K562 (cell line): Measurements from ENCODE around the gene TRPM6. TPM values are rescaled to one million over a fixed set of nuclear protein-coding genes. Genes with fewer than 3 reads are reported as not detected.

Experiments used
- ATAC-seq: fragments of 200-7000 bp; cut with Tn5 transposase; 3 replicates; pipeline ENCODE4 v1.9.1; 2020; ENCODE audit warnings: moderate library complexity
- BruUV-seq: library from RNA; stranded (reverse); fragments of 400-500 nt; replicated peaks from 2 replicates; lab custom pipeline; 2021; lab: Mats Ljungman, UMichigan
- CTCF ChIA-PET: fragments of 300-600 bp; formaldehyde crosslinking; extraction: SDS; loops from one replicate; lab custom pipeline; 2021; ENCODE audit warnings: low intra/inter-chr PET ratio; lab: Yijun Ruan, JAX
- POLR2A ChIA-PET: fragments of 300-600, 350-650 bp; sonication (Branson Sonifier 250); formaldehyde crosslinking; extraction: SDS; loops from one replicate; lab custom pipeline; 2021; ENCODE audit warnings: antibody characterized with exemption, inconsistent platforms; lab: Yijun Ruan, JAX
- DNase-seq, 4 experiments: peaks; one replicate each; pipeline versions ENCODE4 v3.0.0 to v3.0.0-alpha.2; 2011 to 2018; ENCODE audit warnings: low spot score in 3 of 4, mixed read lengths in 3 of 4; ENCODE audit errors: extremely low read depth in 1 of 4
- FAIRE-seq: peaks from 2 replicates; lab custom pipeline; 2011; peaks lifted over from hg19 to GRCh38; lab: Jason Lieb, UNC
- H2AFZ ChIP-seq: 2 replicates; pipeline ENCODE4 v1.6.0; 2011; ENCODE audit warnings: low read depth, low read length, control low read depth, inconsistent platforms
- H3K27ac ChIP-seq: fragments of 200-600 bp; 3 replicates; pipeline ENCODE4 v1.8.0; 2011; ENCODE audit warnings: low read depth, mild to moderate bottlenecking, control low read depth, inconsistent platforms, low read length, moderate library complexity, mixed read lengths; ENCODE audit errors: extremely low read depth
- H3K27me3 ChIP-seq, 2 experiments: fragments of 300-600 bp in 1 of 2; 2 replicates in 1 of 2; 3 replicates in 1 of 2; pipeline versions ENCODE4 v1.6.0 to v1.8.0; 2011; ENCODE audit warnings: inconsistent platforms in 2 of 2, low read length in 2 of 2, mild to moderate bottlenecking in 1 of 2, mixed read lengths in 1 of 2, moderate library complexity in 1 of 2; ENCODE audit not compliant: control insufficient read depth in 2 of 2, insufficient read depth in 2 of 2
- H3K36me3 ChIP-seq: fragments of 300-600 bp; 3 replicates; pipeline ENCODE4 v1.8.0; 2011; ENCODE audit warnings: mild to moderate bottlenecking, low read length, inconsistent platforms; ENCODE audit not compliant: control insufficient read depth, insufficient read depth
- H3K4me1 ChIP-seq, 2 experiments: fragments of 200-600 bp in 1 of 2; replicated peaks in 1 of 2; 2 replicates in 1 of 2; 3 replicates in 1 of 2; pipeline versions ENCODE4 v1.5.1 to v1.8.0; 2011; ENCODE audit warnings: inconsistent platforms in 2 of 2, low read length in 2 of 2, mild to moderate bottlenecking in 1 of 2, mixed read lengths in 1 of 2, moderate library complexity in 1 of 2; ENCODE audit not compliant: control insufficient read depth in 2 of 2, insufficient read depth in 2 of 2
- H3K4me2 ChIP-seq: 2 replicates; pipeline ENCODE4 v1.6.1; 2011; ENCODE audit warnings: low read length, control low read depth, inconsistent platforms, mixed read lengths; ENCODE audit not compliant: insufficient read depth
- H3K4me3 ChIP-seq: fragments of 200-600 bp; sonication (generic), shearing (Covaris generic); 2 replicates; pipeline ENCODE4 v1.5.1; 2016; ENCODE audit warnings: control low read depth, inconsistent platforms
- H3K79me2 ChIP-seq: fragments of 200-600 bp; 3 replicates; pipeline ENCODE4 v1.8.0; 2011; ENCODE audit warnings: low read length, inconsistent platforms; ENCODE audit not compliant: control insufficient read depth, insufficient read depth
- H3K9ac ChIP-seq, 2 experiments: 2 replicates each; pipeline versions ENCODE4 v1.6.0 to v1.6.1; 2011; ENCODE audit warnings: low read depth in 2 of 2, low read length in 2 of 2, control low read depth in 1 of 2, inconsistent platforms in 1 of 2, mild to moderate bottlenecking in 1 of 2, mixed read lengths in 1 of 2; ENCODE audit not compliant: insufficient read depth in 1 of 2
- H3K9me1 ChIP-seq: one replicate; pipeline ENCODE4 v1.6.0; 2011; ENCODE audit warnings: inconsistent platforms, mild to moderate bottlenecking, low read length, moderate library complexity; ENCODE audit not compliant: control insufficient read depth, insufficient read depth
- H3K9me3 ChIP-seq: replicated peaks from 2 replicates; pipeline ENCODE4 v1.5.1; 2011; ENCODE audit warnings: low read depth, low read length, inconsistent platforms; ENCODE audit not compliant: control insufficient read depth, insufficient read depth
- H4K20me1 ChIP-seq: replicated peaks from 2 replicates; pipeline ENCODE4 v1.6.1; 2011; ENCODE audit warnings: low read length, inconsistent platforms, mixed read lengths; ENCODE audit not compliant: control insufficient read depth, insufficient read depth
- CXXC5 ChIP-seq: fragments of 250-450 bp; sonication (Bioruptor Pico); IDR thresholded peaks from 2 replicates; pipeline ENCODE4 v1.8.0; 2022; ENCODE audit warnings: inconsistent platforms, mild to moderate bottlenecking, moderate library complexity
- DDX20 ChIP-seq: fragments of 450-650 bp; IDR thresholded peaks from 2 replicates; pipeline ENCODE4 v1.6.1; 2016; ENCODE audit warnings: missing genetic modification characterization, low read depth, mild to moderate bottlenecking, missing compliant biosample characterization, moderate library complexity
- MYBL2 ChIP-seq, 2 experiments: fragments of 450-650 bp in 1 of 2; sonication (generic) in 1 of 2; formaldehyde crosslinking in 1 of 2; IDR thresholded peaks; 2 replicates each; pipeline versions ENCODE4 v1.6.1 to v1.8.1; 2017 to 2022; ENCODE audit warnings: borderline replicate concordance in 1 of 2, inconsistent platforms in 1 of 2, low read depth in 1 of 2, mild to moderate bottlenecking in 1 of 2, missing genetic modification reagents in 1 of 2, moderate library complexity in 1 of 2
- NFIC ChIP-seq: fragments of 450-650 bp; IDR thresholded peaks from 2 replicates; pipeline ENCODE4 v1.6.1; 2017; ENCODE audit warnings: mild to moderate bottlenecking, inconsistent platforms
- NR2C2 ChIP-seq, 2 experiments: fragments of 200-800 bp in 1 of 2; sonication (Bioruptor generic) in 1 of 2; sonication (generic) in 1 of 2; formaldehyde crosslinking in 1 of 2; IDR thresholded peaks; 2 replicates each; pipeline versions ENCODE4 v1.6.1 to v1.8.0; 2016 to 2022; ENCODE audit warnings: mild to moderate bottlenecking in 1 of 2, missing compliant biosample characterization in 1 of 2, missing genetic modification characterization in 1 of 2, missing genetic modification reagents in 1 of 2
- SIN3A ChIP-seq, 2 experiments: fragments of 150-350 bp in 1 of 2; IDR thresholded peaks; 2 replicates each; pipeline ENCODE4 v1.6.1; 2011 to 2016; ENCODE audit warnings: borderline replicate concordance in 2 of 2, low read depth in 2 of 2, low read length in 2 of 2, mild to moderate bottlenecking in 2 of 2, moderate library complexity in 2 of 2; ENCODE audit not compliant: control insufficient read depth in 1 of 2
- SIRT6 ChIP-seq: IDR thresholded peaks from one replicate; pipeline ENCODE4 v1.6.1; 2012; ENCODE audit warnings: low read depth, mild to moderate bottlenecking, control low read depth, inconsistent platforms, low read length, moderate library complexity
- ZKSCAN1 ChIP-seq: fragments of 150-350 bp; IDR thresholded peaks from 2 replicates; pipeline ENCODE4 v1.6.1; 2016; ENCODE audit warnings: low read depth, low read length
- ZNF431 ChIP-seq: sonication (generic); formaldehyde crosslinking; IDR thresholded peaks from 2 replicates; pipeline ENCODE4 v1.8.0; 2022; ENCODE audit warnings: mild to moderate bottlenecking, missing genetic modification reagents
- ZNF778 ChIP-seq: fragments of 450-650 bp; formaldehyde crosslinking; IDR thresholded peaks from 2 replicates; pipeline ENCODE4 v1.4.0; 2020; ENCODE audit warnings: mild to moderate bottlenecking, moderate library complexity
- WGBS: fragments of 100-300 bp; shearing (Covaris generic); methylation state at CpG from one replicate; pipeline ENCODE4 v1.1.6; 2016; ENCODE audit warnings: low coverage, mixed read lengths; ENCODE audit not compliant: insufficient coverage; ENCODE audit errors: missing lambda C conversion rate; 5-methylcytosine and 5-hydroxymethylcytosine counted together
- in situ Hi-C: fragments of 300-500 bp; cut with MboI; formaldehyde crosslinking; loops from 4 replicates; pipeline ENCODE4 v1.15.0; 2018; ENCODE audit warnings: inconsistent platforms, mixed read lengths
- intact Hi-C: fragments of 100-400 bp; cut with micrococcal nuclease; formaldehyde crosslinking; loops from 2 replicates; pipeline ENCODE4 v1.14.2; 2022
- polyA plus RNA-seq, 8 experiments: library from polyadenylated mRNA; depleted of rRNA in 4 of 8; stranded (reverse) in 5 of 8; unstranded in 3 of 8; fragments of >200 nt; fragmentation: Nextera tagmentation in 2 of 8; fragmentation: Illumina TruSeq in 1 of 8; extraction: Ambion mirVana in 2 of 8; extraction: Trizol in 1 of 8; gene quantifications; 2 replicates each; pipeline versions ENCODE4 v1.2.1 to v1.2.3, GENCODE V29; 2011 to 2014; ENCODE audit warnings: inconsistent platforms in 1 of 8, missing spikeins in 1 of 8
- total RNA-seq, 7 experiments: library from RNA; depleted of rRNA in 6 of 7; stranded (reverse); fragments of >200 nt in 6 of 7; fragmentation: Illumina TruSeq in 2 of 7; extraction: Trizol in 2 of 7; gene quantifications; 2 replicates each; pipeline versions ENCODE4 v1.2.1 to v1.2.3, GENCODE V29; 2011 to 2021; ENCODE audit warnings: low replicate concordance in 1 of 7
- TF ChIP-seq, protein P1 (sequence below): fragments of 250-450 bp; sonication (Bioruptor Pico); IDR thresholded peaks from 2 replicates; pipeline ENCODE4 v1.4.0; 2020

Gene TRPM6
- total and polyA plus RNA-seq, 9 of the 15 experiments (the other 6 are each of a cell fraction or from before 2014, with no cell fraction given), result 0.03 to 0.16 (median 0.09) TPM

DNA sequence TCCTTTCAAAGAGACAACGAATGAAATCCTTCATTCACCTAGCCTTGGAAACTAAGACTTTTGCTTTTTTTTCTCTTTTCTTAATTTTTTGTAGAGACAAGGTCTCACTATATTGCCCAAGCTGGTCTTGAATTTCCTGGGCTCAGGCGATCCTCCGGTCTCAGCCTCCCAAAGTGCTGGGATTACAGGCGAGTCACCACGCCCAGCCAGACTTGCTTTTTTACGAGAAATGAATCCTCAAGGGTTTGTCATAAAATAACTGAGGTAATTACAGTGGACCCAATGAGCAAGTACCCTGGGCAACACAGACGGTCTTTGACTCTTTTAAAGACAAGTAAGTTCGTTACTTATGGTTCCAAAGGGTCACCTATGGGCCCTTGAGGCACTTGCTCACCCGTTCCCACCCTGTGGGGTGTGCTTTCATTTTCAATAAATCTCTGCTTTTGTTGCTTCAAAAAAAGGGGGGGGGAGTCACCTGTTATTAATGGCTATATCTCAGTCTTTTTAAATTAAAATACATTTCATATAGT lies 70.4 kb downstream of the TRPM6 start:
- in situ Hi-C loops, result no loop called here
- no peaks in the 10 kb centered on the region for H3K9me1 ChIP-seq

DNA sequence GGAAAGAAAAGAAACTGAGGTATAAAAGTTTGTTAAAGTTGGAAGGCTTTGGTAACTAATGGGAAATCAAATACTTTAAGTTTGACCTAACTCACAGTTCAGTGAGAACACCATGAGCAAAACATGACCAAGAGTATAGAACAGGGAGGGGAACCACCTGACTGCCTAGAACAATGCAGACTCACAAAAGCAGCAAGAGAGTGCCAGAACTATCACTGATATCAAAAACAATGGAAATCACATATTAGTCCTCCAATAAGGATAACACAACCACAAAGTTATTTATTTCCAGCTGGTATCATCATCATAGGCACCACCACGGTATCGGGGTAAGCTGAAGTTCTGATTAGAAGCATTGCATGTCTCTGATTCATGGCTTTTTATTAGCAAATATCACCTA lies 77.5 kb downstream of the TRPM6 start:
- ChIA-PET CTCF (no interaction called here), POLR2A (no interaction called here)
- H3K4me3 ChIP-seq, result no peak overlapping the region
- no peaks in the 10 kb centered on the region for H3K79me2 ChIP-seq
- H3K4me2 ChIP-seq, result no peak overlapping the region
- H3K27ac ChIP-seq, result no peak overlapping the region
- intact Hi-C loops, result no loop called here
- no TSS peak for BruUV-seq
- H4K20me1 ChIP-seq, result no peaks in the 10 kb centered on the region
- H2AFZ ChIP-seq, result no peak overlapping the region
- 5% methylated on average over 2 of the region's 2 CpGs for WGBS
- no peaks in the 10 kb centered on the region; a peak in 1 of 5 replicates for H3K27me3 ChIP-seq
- FAIRE-seq (no peak), ATAC-seq (no peak), DNase-seq (no peak)
- H3K9me3 ChIP-seq, result no peaks in the 10 kb centered on the region
- no peaks in the 10 kb centered on the region for H3K4me1 ChIP-seq
- no peak for TF ChIP-seq NR2C2 (CRISPR knock-in tag; IDR thresholded peaks at IDR 0.05)
- TF ChIP-seq NR2C2 (tag; IDR thresholded peaks at IDR 0.05), result no peak
- no peak for TF ChIP-seq MYBL2 (IDR thresholded peaks at IDR 0.05; ENCODE audit: low read depth)
- TF ChIP-seq MYBL2 (CRISPR knock-in tag; IDR thresholded peaks at IDR 0.05; ENCODE audit: borderline replicate concordance), result no peak
- TF ChIP-seq NFIC, result no peak
- no peak for TF ChIP-seq ZKSCAN1
- no peak for TF ChIP-seq DDX20 (tag)
- no peak for TF ChIP-seq ZNF778 (CRISPR knock-in tag)
- no peak for TF ChIP-seq ZNF431
- TF ChIP-seq, protein P1, sequence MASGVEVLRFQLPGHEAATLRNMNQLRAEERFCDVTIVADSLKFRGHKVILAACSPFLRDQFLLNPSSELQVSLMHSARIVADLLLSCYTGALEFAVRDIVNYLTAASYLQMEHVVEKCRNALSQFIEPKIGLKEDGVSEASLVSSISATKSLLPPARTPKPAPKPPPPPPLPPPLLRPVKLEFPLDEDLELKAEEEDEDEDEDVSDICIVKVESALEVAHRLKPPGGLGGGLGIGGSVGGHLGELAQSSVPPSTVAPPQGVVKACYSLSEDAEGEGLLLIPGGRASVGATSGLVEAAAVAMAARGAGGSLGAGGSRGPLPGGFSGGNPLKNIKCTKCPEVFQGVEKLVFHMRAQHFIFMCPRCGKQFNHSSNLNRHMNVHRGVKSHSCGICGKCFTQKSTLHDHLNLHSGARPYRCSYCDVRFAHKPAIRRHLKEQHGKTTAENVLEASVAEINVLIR, result no peak
- in situ Hi-C loops, result no loop called here
- no peaks in the 10 kb centered on the region for H3K9me1 ChIP-seq
- H3K9ac ChIP-seq, result no peak overlapping the region
- no peaks in the 10 kb centered on the region for H3K36me3 ChIP-seq

More for the DNA sequence above, 70.4 kb downstream of the TRPM6 start:
- H3K79me2 ChIP-seq, result no peaks in the 10 kb centered on the region
- DNase-seq (no peak), FAIRE-seq (no peak), ATAC-seq (no peak)
- no peak overlapping the region for H3K4me3 ChIP-seq
- 0% methylated on average over 7 of the region's 9 CpGs for WGBS
- H3K4me2 ChIP-seq, result no peak overlapping the region
- BruUV-seq, result no TSS peak
- no peak overlapping the region for H2AFZ ChIP-seq
- H3K4me1 ChIP-seq, result no peaks in the 10 kb centered on the region; a peak in 1 of 5 replicates
- H4K20me1 ChIP-seq, result no peaks in the 10 kb centered on the region
- POLR2A ChIA-PET, result no interaction called here
- H3K9me3 ChIP-seq, result no peaks in the 10 kb centered on the region
- CTCF ChIA-PET, result no interaction called here
- H3K9ac ChIP-seq, result no peak overlapping the region
- no peak overlapping the region for H3K27ac ChIP-seq
- TF ChIP-seq SIRT6 (no peak), CXXC5 (CRISPR knock-in tag) (no peak), SIN3A (IDR thresholded peaks at IDR 0.05; ENCODE audit: borderline replicate concordance in 2 of 2, control insufficient read depth in 1 of 2, low read depth in 2 of 2, low read length in 2 of 2) (no peak)
- H3K36me3 ChIP-seq, result no peaks in the 10 kb centered on the region
- intact Hi-C loops, result no loop called here
- H3K27me3 ChIP-seq, result no peaks in the 10 kb centered on the region
